SU-DHL-6 (cell line): Measurements from ENCODE around the gene CCDC182.

Experiments used
- CTCF ChIP-seq: fragments of 200-600 bp; sonication (generic); IDR thresholded peaks from one replicate; pipeline ENCODE4 v1.5.1; 2017; ENCODE audit warnings: antibody characterized with exemption, mild to moderate bottlenecking, low read length, moderate library complexity; ENCODE audit not compliant: insufficient read depth, poor library complexity, severe bottlenecking
- EZH2phosphoT487 ChIP-seq: fragments of 200-600 bp; sonication (generic), shearing (Covaris generic); conservative IDR thresholded peaks from 2 replicates; pipeline ENCODE4 v1.6.1; 2018; ENCODE audit warnings: mild to moderate bottlenecking, antibody characterized with exemption, low read length, moderate library complexity, mixed read lengths

- TF ChIP-seq CTCF (no peak), EZH2phosphoT487 (no peak)
Observed at GRCh38 chr17:57706761-57707160, 38.3 kb downstream of the CCDC182 start.
